Heart left ventricle (tissue), 16 donors: ENCODE results near the gene HMGXB4. TPM values are rescaled to one million over a fixed set of nuclear protein-coding genes. Genes with fewer than 3 reads are reported as not detected.

Source experiments
- ATAC-seq, 4 donors: fragments of 200-7000 bp; cut with Tn5 transposase; one replicate each; pipeline ENCODE4 v1.9.1; 2020 to 2022; ENCODE audit warnings: moderate library complexity in 4 of 4, mild to moderate bottlenecking in 3 of 4, moderate number of reproducible peaks in 1 of 4
- DNase-seq, 5 donors: peaks; one replicate each; pipeline ENCODE4 v3.0.0-alpha.2; 2020
- H3K27ac ChIP-seq, 12 donors: fragments of 200-600 bp; sonication (generic) in 4 of 12; one replicate each; pipeline versions ENCODE4 v1.5.0 to v1.8.0; 2016 to 2022; ENCODE audit warnings: mild to moderate bottlenecking in 2 of 12
- H3K27me3 ChIP-seq, 9 donors: fragments of 200-600 bp; sonication (generic) in 2 of 9; one replicate each; pipeline versions ENCODE4 v1.5.1 to v1.8.0; 2016 to 2022; ENCODE audit warnings: mild to moderate bottlenecking in 3 of 9
- H3K36me3 ChIP-seq, 9 donors: fragments of 200-600 bp; sonication (generic) in 2 of 9; one replicate each; pipeline versions ENCODE4 v1.5.0 to v1.8.0; 2018 to 2022; ENCODE audit warnings: mild to moderate bottlenecking in 2 of 9
- H3K4me1 ChIP-seq, 12 donors: fragments of 200-600 bp; sonication (generic) in 4 of 12; one replicate each; pipeline versions ENCODE4 v1.5.0 to v1.8.0; 2016 to 2022; ENCODE audit warnings: mild to moderate bottlenecking in 3 of 12
- H3K4me3 ChIP-seq, 12 donors: fragments of 200-600 bp; sonication (generic) in 4 of 12; one replicate each; pipeline versions ENCODE4 v1.5.0 to v1.8.0; 2017 to 2022; ENCODE audit warnings: mild to moderate bottlenecking in 9 of 12, moderate library complexity in 4 of 12
- H3K9me3 ChIP-seq, 12 donors: fragments of 200-600 bp; sonication (generic) in 4 of 12; one replicate each; pipeline versions ENCODE4 v1.5.0 to v1.8.0; 2016 to 2022; ENCODE audit warnings: mild to moderate bottlenecking in 1 of 12
- POLR2A ChIP-seq, 2 donors: fragments of 450-650 bp; IDR thresholded peaks; one replicate each; pipeline ENCODE4 v1.6.1; 2017; ENCODE audit warnings: antibody characterized with exemption in 2 of 2, mild to moderate bottlenecking in 2 of 2, moderate library complexity in 2 of 2
- WGBS, 4 donors: extraction: QIAGEN DNeasy Blood & Tissue Kit in 2 of 4; methylation state at CpG; one replicate each; pipeline versions ENCODE4 v1.1.5 to v1.1.7; 2013 to 2018; 5-methylcytosine and 5-hydroxymethylcytosine counted together
- intact Hi-C, 10 donors: fragments of 100-400 bp; cut with DNase I; formaldehyde crosslinking; loops; one replicate each; pipeline versions ENCODE4 v1.11.1 to v1.14.2; 2022
- polyA plus RNA-seq, 2 donors: library from polyadenylated mRNA; stranded (reverse); fragments of 200-250 nt; gene quantifications; one replicate each; pipeline ENCODE4 v1.2.3, GENCODE V29; 2013
- total RNA-seq, 9 donors: library from RNA; depleted of rRNA in 2 of 9; stranded (reverse); fragments of >200 nt in 2 of 9; fragmentation: NEBNext Ultra II Directional in 3 of 9; extraction: Animal tissue kit (Norgen Biotek cat#: 25700) in 3 of 9; gene quantifications; one replicate each; pipeline versions ENCODE4 v1.1.0 to v1.2.4, GENCODE V29; 2016 to 2023
- TF ChIP-seq, protein P1 (sequence below), 12 donors: fragments of 200-600 bp; sonication (generic) in 4 of 12; IDR thresholded peaks; one replicate each; pipeline versions ENCODE4 v1.5.0 to v1.8.0; 2018 to 2022; ENCODE audit warnings: antibody characterized with exemption in 12 of 12, mild to moderate bottlenecking in 5 of 12
- donor health status: ischemic (EF 13 %, LVEDD 7.1; RV severe dilation, severe dysfunction).
- donor health status: healthy with polysubstance abuse.
- donor health status: DM: no; HTN: yes; CAD: no.
- donor health status: DM: no; HTN: no; CAD: no.
- donor health status: ischemic (EF 25% LVEDD 6.9; RV normal size, moderate dysfunction).
- donor health status: ischemic (EF 25% LVEDD 5.7; RV mildly dilated, moderate dysfunction).
- donor health status: healthy.
- donor health status: DM: yes; HTN: yes; CAD: no.
- donor health status: ischemic (EF 35%, LVEDD 5.7; RV mildly dilated, moderate dysfunction).
- donor health status: nonischemic (EF 11% LVEDD 7.7; RV severe dilation, severe dysfunction).
- donor health status: DM: yes; HTN: yes; CAD: no.
- donor health status: PGD.
- donor health status: ischemic (EF 29% LVEDD 5.4; RV normal size, mild dysfunction).
- donor health status: nonischemic (EF 23%, LVEDD 6.1; RV moderate dilation, normal function).

The HMGXB4 gene
- total and polyA plus RNA-seq, 11 donors, result 5.6 to 14.2 (median 8.0) TPM

DNA sequence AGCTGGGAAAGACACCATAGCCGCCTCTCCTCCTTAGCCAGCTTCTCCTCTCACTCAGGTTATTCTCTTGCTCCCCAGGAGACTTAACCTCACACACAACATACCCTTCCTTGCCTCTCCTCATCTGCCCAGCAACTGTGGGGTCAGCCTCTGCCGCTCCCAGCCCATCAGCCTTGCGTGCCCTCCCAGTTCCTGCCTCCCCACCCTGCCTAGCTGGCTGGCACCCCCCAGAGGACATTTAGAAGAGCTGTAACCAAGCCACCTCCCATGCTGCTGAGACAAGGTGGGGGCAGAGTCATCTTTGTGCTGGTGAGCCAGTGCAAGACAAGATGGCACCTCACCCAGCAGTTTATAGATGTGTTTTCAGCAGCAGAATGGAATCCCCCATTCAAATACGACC is 80.6 kb downstream of the HMGXB4 start:
- Histone ChIP-seq H3K4me3 (no peak overlapping the region), H3K4me1 (peaks cover 0 to 27% (median 4%) of the 10 kb centered on the region in 12 donors), H3K27me3 (no peaks in the 10 kb centered on the region), H3K36me3 (peaks cover 0 to 94% (median 88%) of the 10 kb centered on the region in 9 donors), H3K9me3 (no peaks in the 10 kb centered on the region), H3K27ac (no peak overlapping the region)
- no peak for TF ChIP-seq POLR2A (IDR thresholded peaks at IDR 0.05)
- TF ChIP-seq, protein P1, sequence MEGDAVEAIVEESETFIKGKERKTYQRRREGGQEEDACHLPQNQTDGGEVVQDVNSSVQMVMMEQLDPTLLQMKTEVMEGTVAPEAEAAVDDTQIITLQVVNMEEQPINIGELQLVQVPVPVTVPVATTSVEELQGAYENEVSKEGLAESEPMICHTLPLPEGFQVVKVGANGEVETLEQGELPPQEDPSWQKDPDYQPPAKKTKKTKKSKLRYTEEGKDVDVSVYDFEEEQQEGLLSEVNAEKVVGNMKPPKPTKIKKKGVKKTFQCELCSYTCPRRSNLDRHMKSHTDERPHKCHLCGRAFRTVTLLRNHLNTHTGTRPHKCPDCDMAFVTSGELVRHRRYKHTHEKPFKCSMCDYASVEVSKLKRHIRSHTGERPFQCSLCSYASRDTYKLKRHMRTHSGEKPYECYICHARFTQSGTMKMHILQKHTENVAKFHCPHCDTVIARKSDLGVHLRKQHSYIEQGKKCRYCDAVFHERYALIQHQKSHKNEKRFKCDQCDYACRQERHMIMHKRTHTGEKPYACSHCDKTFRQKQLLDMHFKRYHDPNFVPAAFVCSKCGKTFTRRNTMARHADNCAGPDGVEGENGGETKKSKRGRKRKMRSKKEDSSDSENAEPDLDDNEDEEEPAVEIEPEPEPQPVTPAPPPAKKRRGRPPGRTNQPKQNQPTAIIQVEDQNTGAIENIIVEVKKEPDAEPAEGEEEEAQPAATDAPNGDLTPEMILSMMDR (IDR thresholded peaks at IDR 0.05), result no peak
- ATAC-seq, result no peak
- no peak for DNase-seq
- intact Hi-C loops, result no loop called here
- WGBS, 4 donors, result 82 to 94% (median 93%) methylated on average over 4 of the region's 4 CpGs

DNA sequence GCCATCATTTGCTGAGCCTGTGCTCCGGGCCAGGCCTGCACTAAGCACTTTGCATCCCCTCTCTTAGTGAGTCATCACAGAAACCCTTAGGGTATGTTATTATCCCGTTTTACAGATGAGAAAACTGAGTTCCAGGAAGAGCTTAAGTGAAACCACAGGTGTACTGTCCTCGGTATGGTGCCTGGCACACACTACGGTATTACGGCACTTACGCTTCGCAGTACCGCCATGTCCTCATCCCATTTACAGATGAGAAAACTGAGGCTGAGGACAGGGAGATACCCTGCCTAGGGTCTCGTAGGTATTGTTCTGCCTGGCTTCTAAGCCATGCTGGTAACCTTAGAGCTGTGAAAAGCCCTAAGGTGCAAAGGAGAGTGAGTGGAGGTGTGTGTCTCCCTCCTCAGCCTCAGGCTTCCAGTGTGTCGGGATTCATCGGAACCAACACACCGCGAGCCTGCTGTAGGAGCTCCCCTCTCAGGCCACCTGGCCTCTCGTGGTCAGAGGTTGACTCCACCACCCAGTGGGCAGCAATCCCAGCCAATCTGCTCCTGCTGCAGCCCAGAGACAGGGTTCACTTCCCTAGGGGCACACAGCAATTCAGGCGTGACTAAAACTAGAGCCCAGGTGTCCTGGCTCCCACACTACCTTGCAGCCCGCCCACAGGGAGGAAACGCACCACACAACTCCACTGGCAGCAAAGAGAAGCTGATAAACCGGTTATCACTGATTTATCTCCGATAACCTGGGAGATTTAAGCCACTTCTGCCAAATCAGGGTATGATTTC is 84.0 kb downstream of the HMGXB4 start:
- peaks cover 0 to 91% (median 76%) of the 10 kb centered on the region in 9 donors for H3K36me3 ChIP-seq
- H3K4me3 ChIP-seq, result no peak overlapping the region
- peak in 1 of 5 donors; percentile 44 for DNase-seq
- no peaks in the 10 kb centered on the region for H3K27me3 ChIP-seq
- H3K4me1 ChIP-seq, result peaks cover 0 to 6% (median 1%) of the 10 kb centered on the region in 12 donors
- intact Hi-C loops, result loop anchor here in 1 of 10 donors (10.0 kb wide), 1 partner anchor 584 kb away; no protein-coding TSS in a partner anchor
- 91 to 94% (median 93%) methylated on average over 19 of the region's 19 CpGs for whole genome bisulfite sequencing, 4 donors
- no peak overlapping the region for H3K27ac ChIP-seq
- no peak for ATAC-seq
- TF ChIP-seq POLR2A (IDR thresholded peaks at IDR 0.05), result no peak
- H3K9me3 ChIP-seq, result no peaks in the 10 kb centered on the region

DNA sequence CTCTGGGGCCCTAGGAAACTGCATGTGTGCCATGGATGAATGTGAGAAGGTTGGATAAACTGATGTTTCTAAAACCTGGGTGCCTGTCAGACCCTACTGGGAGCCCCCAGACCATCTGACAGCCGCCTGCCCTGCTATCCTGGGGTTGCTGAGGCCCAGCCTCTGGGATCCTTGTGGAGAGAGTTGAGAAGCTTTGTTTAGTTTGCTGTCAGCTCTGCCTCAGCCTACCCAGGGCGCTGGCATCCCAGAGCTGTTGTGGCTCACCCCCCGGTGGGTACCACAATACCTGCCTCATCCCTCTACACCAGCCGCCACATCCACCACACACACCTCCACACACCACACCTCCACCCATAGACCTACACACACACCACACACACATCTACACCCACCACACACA is 85.1 kb downstream of the HMGXB4 start:
- ATAC-seq, result no peak
- Histone ChIP-seq H3K4me1 (no peaks in the 10 kb centered on the region), H3K9me3 (no peaks in the 10 kb centered on the region), H3K36me3 (peaks cover 0 to 95% (median 78%) of the 10 kb centered on the region in 9 donors), H3K27me3 (no peaks in the 10 kb centered on the region), H3K27ac (no peak overlapping the region), H3K4me3 (no peak overlapping the region)
- intact Hi-C loops, result loop anchor here in 1 of 10 donors (10.0 kb wide), 1 partner anchor 582 kb away; no protein-coding TSS in a partner anchor
- WGBS, 4 donors, result 97 to 100% (median 98%) methylated on average over 4 of the region's 4 CpGs
- TF ChIP-seq, protein P1 (IDR thresholded peaks at IDR 0.05), result no peak
- DNase-seq, result peak in 1 of 5 donors; percentile 32

DNA sequence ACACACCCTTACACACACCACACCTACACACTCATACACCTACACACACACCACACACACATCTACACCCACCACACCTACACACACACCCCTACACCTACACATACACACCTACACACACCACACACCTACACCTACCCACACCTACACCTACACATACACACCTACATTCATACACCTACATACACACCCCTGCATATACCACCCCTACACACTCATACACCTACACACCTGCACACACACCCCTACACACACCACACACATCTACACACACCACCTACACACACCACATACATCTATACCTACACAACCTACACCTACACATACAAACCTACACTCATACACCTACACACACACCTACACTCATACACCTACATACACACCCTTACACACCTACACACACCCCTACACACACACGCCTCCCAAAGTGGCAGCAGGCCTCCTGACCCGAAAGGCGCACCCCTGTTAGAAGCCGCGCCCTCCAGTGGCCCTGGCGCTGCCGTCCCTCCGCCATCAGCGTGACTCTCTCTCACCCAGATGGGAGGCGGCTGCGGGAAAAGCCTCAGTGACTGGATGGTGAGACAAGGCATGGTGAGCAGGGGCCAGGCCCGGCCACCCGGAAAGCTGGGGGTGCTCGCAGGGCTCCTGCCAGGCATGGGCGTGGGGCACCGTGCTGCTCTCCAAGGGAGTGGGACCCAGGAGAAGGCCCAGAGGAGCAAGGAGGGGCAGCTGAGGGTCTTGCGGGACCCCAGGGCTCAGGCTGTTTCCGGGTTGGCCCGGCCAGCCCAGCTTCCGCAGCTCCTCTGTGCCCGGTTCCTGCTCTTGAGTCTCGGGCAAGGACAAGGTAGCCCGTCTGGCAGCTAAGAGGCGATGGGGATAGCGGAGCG is 86.6 kb downstream of the HMGXB4 start:
- Histone ChIP-seq H3K27me3 (no peaks in the 10 kb centered on the region), H3K4me3 (no peak overlapping the region), H3K27ac (no peak overlapping the region), H3K36me3 (peaks cover 0 to 89% (median 63%) of the 10 kb centered on the region in 9 donors), H3K9me3 (no peaks in the 10 kb centered on the region), H3K4me1 (no peaks in the 10 kb centered on the region)
- WGBS, 4 donors, result 94 to 98% (median 98%) methylated on average over 26 of the region's 26 CpGs
- intact Hi-C loops, result loop anchor here in 1 of 10 donors (10.0 kb wide), 1 partner anchor 581 kb away; no protein-coding TSS in a partner anchor
- no peak for TF ChIP-seq POLR2A (IDR thresholded peaks at IDR 0.05)
- TF ChIP-seq, protein P1 (IDR thresholded peaks at IDR 0.05), result no peak
- ATAC-seq (no peak), DNase-seq (peak in 1 of 5 donors; percentile 54)
